ENCODE results near the gene NKX6-1.

Gene NKX6-1

GRCh38 chr4:84498203-84498934 lies 723 bp downstream of the NKX6-1 start:
- DNase-seq (ENCODE audit: low spot score), result peak; percentile 67

- peak; percentile 26 for DNase-seq (ENCODE audit: low spot score)
Observed at GRCh38 chr4:84497504-84498202, 1.4 kb downstream of the NKX6-1 start.

GRCh38 chr4:84496706-84497503 lies 2.2 kb downstream of the NKX6-1 start:
- no peak for DNase-seq (ENCODE audit: low spot score)

- no peak for DNase-seq (ENCODE audit: low spot score)
Observed at GRCh38 chr4:84496331-84496705, 2.8 kb downstream of the NKX6-1 start.

GRCh38 chr4:84495794-84496261 lies 3.3 kb downstream of the NKX6-1 start:
- DNase-seq (ENCODE audit: low spot score), result no peak

GRCh38 chr4:84495118-84495793 lies 3.8 kb downstream of the NKX6-1 start:
- no peak for DNase-seq (ENCODE audit: low spot score)

- no peak for DNase-seq (ENCODE audit: low spot score)
Observed at GRCh38 chr4:84494531-84494930, 4.6 kb downstream of the NKX6-1 start.

- no peak for DNase-seq (ENCODE audit: low spot score)
Observed at GRCh38 chr4:84494076-84494475, 5.0 kb downstream of the NKX6-1 start.

GRCh38 chr4:84493092-84493850 lies 5.8 kb downstream of the NKX6-1 start:
- DNase-seq (ENCODE audit: low spot score), result peak; percentile 46

GRCh38 chr4:84492737-84493091 lies 6.4 kb downstream of the NKX6-1 start:
- DNase-seq (ENCODE audit: low spot score), result no peak

- DNase-seq (ENCODE audit: low spot score), result no peak
Observed at GRCh38 chr4:84492290-84492689, 6.8 kb downstream of the NKX6-1 start.

GRCh38 chr4:84491481-84491880 lies 7.6 kb downstream of the NKX6-1 start:
- no peak for DNase-seq (ENCODE audit: low spot score)

GRCh38 chr4:84490663-84491062 lies 8.4 kb downstream of the NKX6-1 start:
- no peak for DNase-seq (ENCODE audit: low spot score)

- no peak for DNase-seq (ENCODE audit: low spot score)
Observed at GRCh38 chr4:84484236-84484635, 14.9 kb downstream of the NKX6-1 start.

- DNase-seq (ENCODE audit: low spot score), result peak; percentile 10
Observed at GRCh38 chr4:84483688-84484087, 15.4 kb downstream of the NKX6-1 start.

GRCh38 chr4:84482564-84483563 lies 16.2 kb downstream of the NKX6-1 start:
- DNase-seq (ENCODE audit: low spot score), result peak; percentile 48

GRCh38 chr4:84481860-84482245 lies 17.2 kb downstream of the NKX6-1 start:
- DNase-seq (ENCODE audit: low spot score), result peak; percentile 7

- DNase-seq (ENCODE audit: low spot score), result no peak
Observed at GRCh38 chr4:84481077-84481859, 17.8 kb downstream of the NKX6-1 start.

GRCh38 chr4:84480082-84480481 lies 19.0 kb downstream of the NKX6-1 start:
- DNase-seq (ENCODE audit: low spot score), result no peak
